Measurements from ENCODE around the gene SPART.

SPART gene

GRCh38 chr13:36286006-36286405 is 60.2 kb downstream of the SPART start:
- Histone ChIP-seq H3K9ac (ENCODE audit: low read length in 2 of 2) (no peak overlapping the region), H3K27me3 (ENCODE audit: control insufficient read depth in 1 of 2, insufficient read depth in 2 of 2, low read length in 2 of 2) (no peaks in the 10 kb centered on the region), H3K36me3 (ENCODE audit: control insufficient read depth in 2 of 2, insufficient read depth in 2 of 2, low read length in 2 of 2) (no peaks in the 10 kb centered on the region), H3K4me3 (ENCODE audit: low read length in 2 of 2) (no peak overlapping the region), H3K4me1 (ENCODE audit: control insufficient read depth, insufficient read depth, low read length) (peaks cover 4% of the 10 kb centered on the region), H3K27ac (ENCODE audit: low read length) (no peak overlapping the region), H3K9me3 (ENCODE audit: control insufficient read depth in 2 of 2, low read length in 2 of 2) (no peaks in the 10 kb centered on the region)

- H3K36me3 ChIP-seq (ENCODE audit: control insufficient read depth in 2 of 2, insufficient read depth in 2 of 2, low read length in 2 of 2), result no peaks in the 10 kb centered on the region
- H3K27ac ChIP-seq (ENCODE audit: low read length), result no peak overlapping the region
- peaks cover 4% of the 10 kb centered on the region for H3K4me1 ChIP-seq (ENCODE audit: control insufficient read depth, insufficient read depth, low read length)
- H3K9ac ChIP-seq (ENCODE audit: low read length in 2 of 2), result no peak overlapping the region
- no peaks in the 10 kb centered on the region for H3K27me3 ChIP-seq (ENCODE audit: control insufficient read depth in 1 of 2, insufficient read depth in 2 of 2, low read length in 2 of 2)
- H3K4me3 ChIP-seq (ENCODE audit: low read length in 2 of 2), result no peak overlapping the region
- H3K9me3 ChIP-seq (ENCODE audit: control insufficient read depth in 2 of 2, low read length in 2 of 2), result no peaks in the 10 kb centered on the region
These were observed 63.3 kb downstream of the SPART start for GRCh38 chr13:36282821-36283432.

GRCh38 chr13:36275190-36276002 is 70.8 kb downstream of the SPART start:
- Histone ChIP-seq H3K9ac (ENCODE audit: low read length in 2 of 2) (no peak overlapping the region), H3K4me3 (ENCODE audit: low read length in 2 of 2) (no peak overlapping the region), H3K27ac (ENCODE audit: low read length) (no peak overlapping the region), H3K4me1 (ENCODE audit: control insufficient read depth, insufficient read depth, low read length) (no peaks in the 10 kb centered on the region), H3K36me3 (ENCODE audit: control insufficient read depth in 2 of 2, insufficient read depth in 2 of 2, low read length in 2 of 2) (no peaks in the 10 kb centered on the region), H3K27me3 (ENCODE audit: control insufficient read depth in 1 of 2, insufficient read depth in 2 of 2, low read length in 2 of 2) (no peaks in the 10 kb centered on the region), H3K9me3 (ENCODE audit: control insufficient read depth in 2 of 2, low read length in 2 of 2) (no peaks in the 10 kb centered on the region)

GRCh38 chr13:36273431-36273830 is 72.8 kb downstream of the SPART start:
- Histone ChIP-seq H3K27me3 (ENCODE audit: control insufficient read depth in 1 of 2, insufficient read depth in 2 of 2, low read length in 2 of 2) (no peaks in the 10 kb centered on the region), H3K4me3 (ENCODE audit: low read length in 2 of 2) (no peak overlapping the region), H3K9me3 (ENCODE audit: control insufficient read depth in 2 of 2, low read length in 2 of 2) (no peaks in the 10 kb centered on the region), H3K36me3 (ENCODE audit: control insufficient read depth in 2 of 2, insufficient read depth in 2 of 2, low read length in 2 of 2) (no peaks in the 10 kb centered on the region), H3K4me1 (ENCODE audit: control insufficient read depth, insufficient read depth, low read length) (no peaks in the 10 kb centered on the region), H3K9ac (ENCODE audit: low read length in 2 of 2) (no peak overlapping the region), H3K27ac (ENCODE audit: low read length) (no peak overlapping the region)

- Histone ChIP-seq H3K27ac (ENCODE audit: low read length) (no peak overlapping the region), H3K9me3 (ENCODE audit: control insufficient read depth in 2 of 2, low read length in 2 of 2) (no peaks in the 10 kb centered on the region), H3K4me1 (ENCODE audit: control insufficient read depth, insufficient read depth, low read length) (no peaks in the 10 kb centered on the region), H3K9ac (ENCODE audit: low read length in 2 of 2) (no peak overlapping the region), H3K36me3 (ENCODE audit: control insufficient read depth in 2 of 2, insufficient read depth in 2 of 2, low read length in 2 of 2) (no peaks in the 10 kb centered on the region), H3K4me3 (ENCODE audit: low read length in 2 of 2) (no peak overlapping the region), H3K27me3 (ENCODE audit: control insufficient read depth in 1 of 2, insufficient read depth in 2 of 2, low read length in 2 of 2) (no peaks in the 10 kb centered on the region)
These were observed 84.2 kb downstream of the SPART start for GRCh38 chr13:36261976-36262375.

GRCh38 chr13:36261011-36261410 is 85.2 kb downstream of the SPART start:
- no peaks in the 10 kb centered on the region for H3K36me3 ChIP-seq (ENCODE audit: control insufficient read depth in 2 of 2, insufficient read depth in 2 of 2, low read length in 2 of 2)
- no peaks in the 10 kb centered on the region for H3K27me3 ChIP-seq (ENCODE audit: control insufficient read depth in 1 of 2, insufficient read depth in 2 of 2, low read length in 2 of 2)
- H3K9me3 ChIP-seq (ENCODE audit: control insufficient read depth in 2 of 2, low read length in 2 of 2), result no peaks in the 10 kb centered on the region
- no peak overlapping the region for H3K27ac ChIP-seq (ENCODE audit: low read length)
- no peaks in the 10 kb centered on the region for H3K4me1 ChIP-seq (ENCODE audit: control insufficient read depth, insufficient read depth, low read length)
- H3K9ac ChIP-seq (ENCODE audit: low read length in 2 of 2), result no peak overlapping the region
- H3K4me3 ChIP-seq (ENCODE audit: low read length in 2 of 2), result no peak overlapping the region

- Histone ChIP-seq H3K9ac (ENCODE audit: low read length in 2 of 2) (no peak overlapping the region), H3K4me3 (ENCODE audit: low read length in 2 of 2) (no peak overlapping the region)
These were observed 86.6 kb downstream of the SPART start for GRCh38 chr13:36259361-36260137.

GRCh38 chr13:36258831-36259230 is 87.4 kb downstream of the SPART start:
- Histone ChIP-seq H3K4me3 (ENCODE audit: low read length in 2 of 2) (no peak overlapping the region), H3K27me3 (ENCODE audit: control insufficient read depth in 1 of 2, insufficient read depth in 2 of 2, low read length in 2 of 2) (no peaks in the 10 kb centered on the region), H3K9ac (ENCODE audit: low read length in 2 of 2) (no peak overlapping the region), H3K27ac (ENCODE audit: low read length) (no peak overlapping the region), H3K36me3 (ENCODE audit: control insufficient read depth in 2 of 2, insufficient read depth in 2 of 2, low read length in 2 of 2) (no peaks in the 10 kb centered on the region), H3K9me3 (ENCODE audit: control insufficient read depth in 2 of 2, low read length in 2 of 2) (no peaks in the 10 kb centered on the region), H3K4me1 (ENCODE audit: control insufficient read depth, insufficient read depth, low read length) (no peaks in the 10 kb centered on the region)

More at GRCh38 chr13:36259361-36260137, 86.6 kb downstream of the SPART start:
- H3K27ac ChIP-seq (ENCODE audit: low read length), result no peak overlapping the region
- no peaks in the 10 kb centered on the region for H3K4me1 ChIP-seq (ENCODE audit: control insufficient read depth, insufficient read depth, low read length)
- no peaks in the 10 kb centered on the region for H3K27me3 ChIP-seq (ENCODE audit: control insufficient read depth in 1 of 2, insufficient read depth in 2 of 2, low read length in 2 of 2)
- no peaks in the 10 kb centered on the region for H3K36me3 ChIP-seq (ENCODE audit: control insufficient read depth in 2 of 2, insufficient read depth in 2 of 2, low read length in 2 of 2)
- H3K9me3 ChIP-seq (ENCODE audit: control insufficient read depth in 2 of 2, low read length in 2 of 2), result no peaks in the 10 kb centered on the region
